LoVo (cell line): ENCODE data around the gene LPP.

Source experiments
- DNase-seq: peaks from one replicate; pipeline ENCODE4 v3.0.0-alpha.2; 2016; ENCODE audit warnings: low spot score

Gene LPP

GRCh38 chr3:188220988-188221818, 67.2 kb downstream of the LPP start:
- DNase-seq = no peak

GRCh38 chr3:188223936-188224335, 70.0 kb downstream of the LPP start:
- DNase-seq = no peak

GRCh38 chr3:188227442-188227841, 73.5 kb downstream of the LPP start:
- DNase-seq = no peak

GRCh38 chr3:188229177-188229576, 75.2 kb downstream of the LPP start:
- no peak for DNase-seq

- DNase-seq = no peak
These were observed 75.8 kb downstream of the LPP start for GRCh38 chr3:188229726-188230125.

GRCh38 chr3:188230962-188231361, 77.0 kb downstream of the LPP start:
- peak; percentile 40 for DNase-seq

GRCh38 chr3:188231456-188231855, 77.5 kb downstream of the LPP start:
- DNase-seq = no peak

- DNase-seq = no peak
These were observed 78.7 kb downstream of the LPP start for GRCh38 chr3:188232656-188233055.

GRCh38 chr3:188233320-188233719, 79.4 kb downstream of the LPP start:
- no peak for DNase-seq

- no peak for DNase-seq
These were observed 80.2 kb downstream of the LPP start for GRCh38 chr3:188234132-188234531.

- no peak for DNase-seq
These were observed 82.3 kb downstream of the LPP start for GRCh38 chr3:188236271-188236670.

- no peak for DNase-seq
These were observed 85.1 kb downstream of the LPP start for GRCh38 chr3:188239035-188239434.

GRCh38 chr3:188239577-188239976, 85.6 kb downstream of the LPP start:
- no peak for DNase-seq

- DNase-seq = no peak
These were observed 86.4 kb downstream of the LPP start for GRCh38 chr3:188240189-188240981.

GRCh38 chr3:188241072-188241471, 87.1 kb downstream of the LPP start:
- DNase-seq = no peak

GRCh38 chr3:188241883-188242282, 87.9 kb downstream of the LPP start:
- no peak for DNase-seq

- no peak for DNase-seq
These were observed 88.6 kb downstream of the LPP start for GRCh38 chr3:188242436-188243123.

GRCh38 chr3:188243124-188243795, 89.3 kb downstream of the LPP start:
- no peak for DNase-seq

GRCh38 chr3:188244395-188244861, 90.5 kb downstream of the LPP start:
- DNase-seq = peak; percentile 60

GRCh38 chr3:188246905-188247304, 92.9 kb downstream of the LPP start:
- no peak for DNase-seq

- DNase-seq = no peak
These were observed 94.1 kb downstream of the LPP start for GRCh38 chr3:188248036-188248561.
